Measurements from ENCODE around the gene DENND2C. TPM values are rescaled to one million over a fixed set of nuclear protein-coding genes. Genes with fewer than 3 reads are reported as not detected.

DENND2C gene
- total and polyA plus RNA-seq, 4 donors, result 1.3 to 5.6 (median 3.4) TPM

DNA sequence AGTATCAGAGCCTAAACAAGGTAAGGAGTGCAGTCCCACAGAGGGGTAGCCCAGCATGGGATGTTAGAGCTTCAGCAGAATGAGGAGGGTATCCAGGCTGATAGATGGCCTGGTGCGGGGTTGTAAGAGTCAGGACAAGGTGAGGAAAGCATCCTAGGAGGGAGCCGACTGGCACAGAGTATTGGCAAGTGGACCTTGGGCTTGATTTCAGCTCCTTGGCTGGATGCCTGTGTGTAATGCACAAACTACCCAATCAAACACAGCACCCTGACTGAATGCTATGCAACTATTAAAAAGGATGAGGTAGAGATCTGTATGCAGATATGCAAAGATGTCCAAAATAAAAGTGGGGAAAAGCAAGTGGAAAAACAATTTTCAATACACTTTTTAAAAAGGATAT lies 18.0 kb downstream of the DENND2C start:
- TF ChIP-seq HNF4A (conservative IDR thresholded peaks at IDR 0.05) (peak; percentile 8 to 19), SP1 (IDR thresholded peaks at IDR 0.05) (no peak)
- H3K27me3 ChIP-seq (ENCODE audit: control insufficient read depth in 4 of 4, insufficient read depth in 4 of 4, low read length in 3 of 4), result no peaks in the 10 kb centered on the region
- no peaks in the 10 kb centered on the region for H3K9me3 ChIP-seq (ENCODE audit: control insufficient read depth in 4 of 4, low read length in 3 of 4)
- no peak overlapping the region for H3K9ac ChIP-seq (ENCODE audit: low read depth in 1 of 2, low read length in 2 of 2)
- H3K4me3 ChIP-seq (ENCODE audit: low read depth in 1 of 3, low read length in 3 of 3), result no peak overlapping the region
- no peaks in the 10 kb centered on the region for H3K36me3 ChIP-seq (ENCODE audit: control insufficient read depth in 4 of 4, insufficient read depth in 3 of 4, low read depth in 1 of 4, low read length in 3 of 4)
- WGBS, result 58% methylated on average over 2 of the region's 2 CpGs
- no peaks in the 10 kb centered on the region for H3K4me1 ChIP-seq (ENCODE audit: control insufficient read depth in 4 of 4, insufficient read depth in 4 of 4, low read length in 3 of 4)
- DNase-seq (ENCODE audit: low spot score), result no peak
- H3K27ac ChIP-seq (ENCODE audit: low read depth in 1 of 2, low read length in 2 of 2), result no peak overlapping the region

GRCh38 chr1:114648503-114648902 lies 21.3 kb downstream of the DENND2C start:
- 97% methylated on average over 1 of the region's 1 CpG for WGBS
- no peak overlapping the region for H3K4me3 ChIP-seq (ENCODE audit: low read depth in 1 of 3, low read length in 3 of 3)
- TF ChIP-seq SP1 (IDR thresholded peaks at IDR 0.05), result no peak
- no peak for TF ChIP-seq ZBTB33 (IDR thresholded peaks at IDR 0.05)
- TF ChIP-seq, protein P1, sequence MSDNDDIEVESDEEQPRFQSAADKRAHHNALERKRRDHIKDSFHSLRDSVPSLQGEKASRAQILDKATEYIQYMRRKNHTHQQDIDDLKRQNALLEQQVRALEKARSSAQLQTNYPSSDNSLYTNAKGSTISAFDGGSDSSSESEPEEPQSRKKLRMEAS (IDR thresholded peaks at IDR 0.05), result no peak
- TF ChIP-seq ATF3 (IDR thresholded peaks at IDR 0.05), result no peak
- TF ChIP-seq HNF4A (conservative IDR thresholded peaks at IDR 0.05), result no peak
- TF ChIP-seq RXRA (IDR thresholded peaks at IDR 0.05), result no peak
- no peak for TF ChIP-seq TAF1 (conservative IDR thresholded peaks at IDR 0.05)
- no peak for TF ChIP-seq CTCF (IDR thresholded peaks at IDR 0.05; ENCODE audit: low read depth, low read length, missing input control)
- TF ChIP-seq JUND (IDR thresholded peaks at IDR 0.05), result no peak
- TF ChIP-seq GABPA (IDR thresholded peaks at IDR 0.05 in 1 of 2, conservative IDR thresholded peaks at IDR 0.05 in 1 of 2), result no peak
- TF ChIP-seq YY1 (IDR thresholded peaks at IDR 0.05), result no peak
- no peak for TF ChIP-seq HNF4G (IDR thresholded peaks at IDR 0.05)
- TF ChIP-seq FOXA2 (IDR thresholded peaks at IDR 0.05), result no peak
- TF ChIP-seq RAD21 (IDR thresholded peaks at IDR 0.05), result no peak
- TF ChIP-seq REST (IDR thresholded peaks at IDR 0.05), result no peak
- TF ChIP-seq FOXA1 (IDR thresholded peaks at IDR 0.05), result no peak

More at GRCh38 chr1:114648503-114648902, 21.3 kb downstream of the DENND2C start:
- no peaks in the 10 kb centered on the region for H3K9me3 ChIP-seq (ENCODE audit: control insufficient read depth in 4 of 4, low read length in 3 of 4)
- no peaks in the 10 kb centered on the region for H3K4me1 ChIP-seq (ENCODE audit: control insufficient read depth in 4 of 4, insufficient read depth in 4 of 4, low read length in 3 of 4)
- DNase-seq (ENCODE audit: low spot score), result no peak
- H3K27ac ChIP-seq (ENCODE audit: low read depth in 1 of 2, low read length in 2 of 2), result no peak overlapping the region
- H3K9ac ChIP-seq (ENCODE audit: low read depth in 1 of 2, low read length in 2 of 2), result no peak overlapping the region
- no peaks in the 10 kb centered on the region for H3K36me3 ChIP-seq (ENCODE audit: control insufficient read depth in 4 of 4, insufficient read depth in 3 of 4, low read depth in 1 of 4, low read length in 3 of 4)
- H3K27me3 ChIP-seq (ENCODE audit: control insufficient read depth in 4 of 4, insufficient read depth in 4 of 4, low read length in 3 of 4), result no peaks in the 10 kb centered on the region

All from liver (tissue), 9 donors.